Hippocampal formation (tissue), 2 donors: ENCODE measurements around the gene KRTAP5-10.
"Not testable (repeated sequence)": the region's sequence is repeated elsewhere in the genome, so short reads cannot be mapped to it uniquely, and the experiment has no call there.

ENCODE experiments used
- DNase-seq, 2 donors: peaks; one replicate each; lab custom pipeline; 2025; lab: John Stamatoyannopoulos, UW

Gene KRTAP5-10

GRCh38 chr11:71565263-71565662 lies at the start of gene KRTAP5-10:
KRTAP5-10 (plus strand) TSS chr11:71565563; CDS start chr11:71565588, 25 bp downstream.
- no peak for DNase-seq

GRCh38 chr11:71518506-71519471 lies 46.6 kb upstream of the KRTAP5-10 start:
- DNase-seq, result no peak

- DNase-seq, result no peak
Measured at GRCh38 chr11:71519546-71519945, 45.8 kb upstream of the KRTAP5-10 start.

GRCh38 chr11:71525188-71525937 lies 40.0 kb upstream of the KRTAP5-10 start:
- no peak for DNase-seq

- no peak for DNase-seq
Measured at GRCh38 chr11:71525938-71526495, 39.3 kb upstream of the KRTAP5-10 start.

- DNase-seq, result not testable (repeated sequence)
Measured at GRCh38 chr11:71526796-71527575, 38.4 kb upstream of the KRTAP5-10 start, which contains the start of gene KRTAP5-7. KRTAP5-7 (plus strand) TSS chr11:71527267; CDS start chr11:71527301, 34 bp downstream.

GRCh38 chr11:71527576-71528210 lies 37.7 kb upstream of the KRTAP5-10 start:
- no peak for DNase-seq

- no peak for DNase-seq
Measured at GRCh38 chr11:71530602-71531001, 34.8 kb upstream of the KRTAP5-10 start.

GRCh38 chr11:71532036-71532610 lies 33.2 kb upstream of the KRTAP5-10 start:
- DNase-seq, result no peak

- DNase-seq, result not testable (repeated sequence)
Measured at GRCh38 chr11:71534711-71535608, 30.4 kb upstream of the KRTAP5-10 start.

- DNase-seq, result no peak
Measured at GRCh38 chr11:71535825-71536224, 29.5 kb upstream of the KRTAP5-10 start.

GRCh38 chr11:71537537-71537936 lies 27.8 kb upstream of the KRTAP5-10 start:
- DNase-seq, result no peak

- DNase-seq, result not testable (repeated sequence)
Measured at GRCh38 chr11:71537977-71538665, 27.2 kb upstream of the KRTAP5-10 start, which contains the start of gene KRTAP5-8. KRTAP5-8 (plus strand) TSS chr11:71538025; CDS start chr11:71538056, 31 bp downstream.

- no peak for DNase-seq
Measured at GRCh38 chr11:71538666-71538990, 26.7 kb upstream of the KRTAP5-10 start.

- no peak for DNase-seq
Measured at GRCh38 chr11:71539017-71539416, 26.3 kb upstream of the KRTAP5-10 start.

GRCh38 chr11:71539971-71540370 lies 25.4 kb upstream of the KRTAP5-10 start:
- DNase-seq, result not testable (repeated sequence)

- DNase-seq, result not testable (repeated sequence)
Measured at GRCh38 chr11:71540521-71541304, 24.6 kb upstream of the KRTAP5-10 start.

- DNase-seq, result no peak
Measured at GRCh38 chr11:71542382-71542781, 23.0 kb upstream of the KRTAP5-10 start.
